GM12875 (cell line): ENCODE results near the gene PHLPP1.

Experiments
- H3K4me3 ChIP-seq: one replicate; pipeline ENCODE4 v1.5.1; 2011; ENCODE audit warnings: low read depth, low read length, control low read depth
- TF ChIP-seq, protein P1 (sequence below): IDR thresholded peaks from 2 replicates; pipeline ENCODE4 v1.5.1; 2011; ENCODE audit warnings: low read depth, mild to moderate bottlenecking, control low read depth, inconsistent platforms, low read length, moderate library complexity, borderline replicate concordance; ENCODE audit not compliant: insufficient read depth

Gene PHLPP1

DNA sequence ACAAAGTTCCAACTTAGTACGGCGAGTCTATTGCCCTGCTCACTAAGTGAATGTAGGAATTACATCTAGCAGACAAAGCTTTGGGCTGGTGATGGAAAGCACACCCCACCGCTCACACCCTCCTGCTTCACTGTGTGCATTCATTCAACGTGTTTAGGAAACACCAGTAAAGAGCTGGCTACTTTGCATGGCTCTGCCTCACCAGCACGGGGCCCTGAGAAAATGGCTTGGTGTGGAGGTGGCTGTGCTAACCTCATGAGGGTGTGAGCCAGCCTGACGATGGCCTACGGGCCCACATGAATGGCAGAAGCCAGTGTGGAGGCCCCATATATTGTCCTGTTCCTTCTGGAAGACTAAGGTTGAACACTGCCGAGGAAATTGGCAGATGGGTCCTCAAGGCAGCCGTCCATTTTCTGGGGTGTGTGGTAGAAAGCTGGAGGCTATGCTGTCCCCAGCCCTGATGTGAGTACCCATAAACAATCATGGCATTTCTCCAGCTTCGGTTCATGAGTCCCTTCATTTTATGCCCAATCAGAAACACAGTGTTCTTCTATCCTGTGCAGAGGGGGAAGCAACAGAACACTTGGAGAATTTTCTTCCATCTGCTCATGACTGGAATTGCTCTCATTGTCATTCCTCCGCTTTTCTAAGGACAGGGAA, 269.4 kb downstream of the PHLPP1 start:
- TF ChIP-seq, protein P1, sequence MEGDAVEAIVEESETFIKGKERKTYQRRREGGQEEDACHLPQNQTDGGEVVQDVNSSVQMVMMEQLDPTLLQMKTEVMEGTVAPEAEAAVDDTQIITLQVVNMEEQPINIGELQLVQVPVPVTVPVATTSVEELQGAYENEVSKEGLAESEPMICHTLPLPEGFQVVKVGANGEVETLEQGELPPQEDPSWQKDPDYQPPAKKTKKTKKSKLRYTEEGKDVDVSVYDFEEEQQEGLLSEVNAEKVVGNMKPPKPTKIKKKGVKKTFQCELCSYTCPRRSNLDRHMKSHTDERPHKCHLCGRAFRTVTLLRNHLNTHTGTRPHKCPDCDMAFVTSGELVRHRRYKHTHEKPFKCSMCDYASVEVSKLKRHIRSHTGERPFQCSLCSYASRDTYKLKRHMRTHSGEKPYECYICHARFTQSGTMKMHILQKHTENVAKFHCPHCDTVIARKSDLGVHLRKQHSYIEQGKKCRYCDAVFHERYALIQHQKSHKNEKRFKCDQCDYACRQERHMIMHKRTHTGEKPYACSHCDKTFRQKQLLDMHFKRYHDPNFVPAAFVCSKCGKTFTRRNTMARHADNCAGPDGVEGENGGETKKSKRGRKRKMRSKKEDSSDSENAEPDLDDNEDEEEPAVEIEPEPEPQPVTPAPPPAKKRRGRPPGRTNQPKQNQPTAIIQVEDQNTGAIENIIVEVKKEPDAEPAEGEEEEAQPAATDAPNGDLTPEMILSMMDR, result no peak
- H3K4me3 ChIP-seq, result no peak overlapping the region

DNA sequence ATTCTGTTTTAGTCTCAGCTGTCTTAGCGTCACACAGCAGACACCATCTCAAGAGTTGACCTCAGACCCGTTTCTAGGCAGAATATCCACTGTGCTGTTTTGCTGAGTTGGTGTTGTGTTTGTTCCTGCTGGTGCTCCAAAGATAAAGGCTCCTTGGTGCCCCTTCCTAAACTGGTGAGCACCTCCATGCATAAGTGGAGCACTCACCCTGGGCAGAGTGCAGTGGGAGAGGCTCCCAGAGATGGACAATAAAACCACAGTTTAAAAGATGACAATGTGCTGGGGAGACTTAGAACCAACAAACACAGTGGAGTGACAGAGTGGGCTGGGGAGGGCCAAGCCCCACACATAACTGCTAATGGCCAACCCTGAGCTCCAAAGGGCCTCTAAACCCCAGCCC, 271.1 kb downstream of the PHLPP1 start:
- H3K4me3 ChIP-seq, result no peak overlapping the region
- TF ChIP-seq, protein P1, result no peak

DNA sequence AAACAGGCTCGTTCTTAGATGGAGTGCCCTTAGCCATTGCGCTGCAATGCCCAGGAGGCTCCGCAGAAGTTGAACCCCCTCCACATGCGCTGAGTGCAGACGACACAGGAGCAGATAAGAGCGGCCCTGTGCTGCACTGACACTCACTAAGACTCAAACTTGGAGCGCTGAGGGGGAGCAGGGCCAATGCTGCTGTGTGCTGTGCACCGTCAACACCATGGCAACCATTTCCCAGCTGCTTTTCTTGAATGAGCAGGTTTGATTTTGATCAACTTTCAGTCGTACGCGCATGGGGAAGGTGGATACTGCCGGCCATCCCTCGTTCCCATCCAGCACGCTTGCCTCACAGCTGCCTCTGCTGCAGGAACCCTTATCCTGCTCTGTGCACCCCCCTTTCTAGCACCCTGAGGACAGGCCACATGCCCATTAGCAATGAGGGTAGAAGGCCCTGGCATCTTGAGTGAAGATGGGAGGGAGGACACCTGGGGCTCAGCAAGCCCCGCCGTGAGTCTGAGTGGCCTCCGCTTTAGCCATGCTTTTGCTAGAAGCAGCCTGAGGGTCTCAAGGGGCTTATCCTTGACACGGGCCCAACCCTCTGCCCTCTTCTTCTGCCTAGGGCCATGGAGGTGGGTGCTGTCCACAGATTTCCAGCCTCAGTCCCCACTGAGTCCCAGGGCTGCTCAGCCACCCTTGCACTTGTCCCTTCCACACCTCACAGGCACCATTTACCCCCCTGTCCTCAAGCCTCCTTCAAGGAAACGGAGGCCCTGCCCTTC, 271.9 kb downstream of the PHLPP1 start:
- TF ChIP-seq, protein P1, result no peak
- no peak overlapping the region for H3K4me3 ChIP-seq

DNA sequence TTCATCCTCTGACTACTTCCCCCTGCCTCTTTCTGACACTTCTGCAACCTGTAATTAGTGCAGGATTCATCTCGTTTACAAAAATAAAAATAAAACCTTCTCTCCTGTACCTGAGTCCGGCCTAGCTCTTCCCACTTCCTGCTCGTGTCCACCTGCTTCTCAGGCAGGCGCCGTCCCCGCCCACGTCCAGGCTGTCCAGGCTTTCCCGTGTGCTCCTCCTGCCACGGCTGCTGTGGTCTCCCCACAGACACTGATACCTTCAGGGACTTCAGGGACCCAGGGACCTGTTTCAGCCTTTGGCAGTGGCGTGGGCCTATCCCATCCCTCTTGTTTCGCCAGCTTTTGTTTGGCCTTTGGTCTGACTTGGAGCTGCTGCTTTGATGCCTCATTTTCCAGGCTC, 272.5 kb downstream of the PHLPP1 start:
- no peak overlapping the region for H3K4me3 ChIP-seq
- TF ChIP-seq, protein P1, result no peak

DNA sequence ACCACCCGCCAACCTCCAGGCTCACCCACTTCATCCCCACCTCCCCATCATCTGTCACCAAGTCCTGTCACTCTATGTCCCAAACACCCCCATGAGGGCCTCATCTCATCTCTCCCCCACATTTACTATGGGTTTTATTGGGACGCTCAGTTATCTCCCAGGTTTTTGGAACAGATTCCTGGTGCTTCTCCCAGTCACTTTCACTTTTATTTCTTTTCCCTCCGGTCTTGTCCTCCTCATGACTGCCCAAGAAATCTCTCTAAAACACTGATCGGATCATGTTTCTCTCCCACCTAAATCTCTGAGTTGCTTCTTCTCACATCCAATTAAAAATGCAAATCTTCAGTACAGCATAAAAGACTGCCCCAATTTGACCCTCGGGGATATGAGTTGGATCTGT, 273.1 kb downstream of the PHLPP1 start:
- TF ChIP-seq, protein P1, result no peak
- no peak overlapping the region for H3K4me3 ChIP-seq

DNA sequence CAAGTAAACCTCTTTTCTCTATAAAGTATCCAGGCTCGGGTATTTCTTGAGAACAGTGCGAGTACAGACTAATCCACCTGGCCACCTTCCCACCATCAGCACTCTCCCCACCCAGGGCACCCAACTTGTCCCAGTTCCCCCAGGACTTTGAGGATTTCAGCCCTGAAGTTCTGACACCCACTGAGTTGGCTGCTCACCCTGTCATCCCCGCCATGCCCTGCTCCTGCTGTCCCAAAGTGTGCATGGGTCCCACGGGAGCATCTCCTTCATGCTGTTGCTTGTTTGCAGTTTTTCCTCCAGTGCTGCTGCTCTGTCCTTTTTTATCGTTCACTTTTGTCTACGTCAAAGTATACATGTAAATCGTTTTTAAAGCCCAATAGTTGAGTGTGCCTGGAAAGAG, 273.9 kb downstream of the PHLPP1 start:
- H3K4me3 ChIP-seq, result no peak overlapping the region
- TF ChIP-seq, protein P1, result no peak

DNA sequence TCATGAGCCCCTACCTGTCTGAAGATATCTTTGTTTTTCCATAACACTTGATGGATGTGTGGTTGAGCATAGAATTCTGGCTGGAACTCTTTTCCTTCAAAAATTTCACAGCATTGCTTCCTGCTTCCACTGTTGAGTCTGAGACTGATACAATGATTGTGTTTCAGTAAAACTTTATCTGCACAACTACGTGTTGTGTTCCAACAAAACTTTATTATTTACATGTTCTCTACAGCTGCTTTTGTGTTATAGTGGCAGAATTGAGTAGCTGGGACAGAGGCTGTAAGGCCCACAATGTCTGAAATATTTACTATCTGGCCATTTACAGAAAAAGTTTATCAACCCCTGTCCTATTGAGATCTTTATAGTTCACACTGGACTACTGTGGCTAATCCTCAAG, 275.3 kb downstream of the PHLPP1 start:
- TF ChIP-seq, protein P1, result no peak
- no peak overlapping the region for H3K4me3 ChIP-seq
